Measurements from ENCODE around the gene DERL2.

The DERL2 gene

DNA sequence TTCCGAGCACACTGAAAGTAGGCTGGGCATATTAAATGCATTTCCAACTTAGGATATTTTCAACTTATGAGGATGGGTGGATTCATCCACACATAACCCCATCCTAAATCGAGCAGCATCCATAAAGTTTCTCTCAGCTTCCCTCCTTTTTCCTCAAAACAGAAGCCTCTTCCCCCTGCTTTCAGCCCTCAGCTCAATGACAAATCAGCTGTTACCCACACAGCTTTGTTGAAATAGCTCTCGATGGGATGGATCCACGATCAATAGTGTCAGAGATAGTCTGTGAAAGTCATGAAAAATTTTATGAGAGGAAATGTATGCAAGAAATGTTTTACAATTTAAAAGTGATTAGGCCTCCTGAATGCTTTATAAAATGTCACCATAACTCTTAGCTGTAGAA, 19.7 kb downstream of the DERL2 start:
- DNase-seq (ENCODE audit: extremely low spot score) = no peak
- ChIA-PET CTCF (interaction anchor here (1.6 kb wide), 1 partner anchor 27 kb away, joined by 13 read pairs; the partner anchor contains the start of gene C1QBP), POLR2A (no interaction called here)
- TF ChIP-seq, protein P1, sequence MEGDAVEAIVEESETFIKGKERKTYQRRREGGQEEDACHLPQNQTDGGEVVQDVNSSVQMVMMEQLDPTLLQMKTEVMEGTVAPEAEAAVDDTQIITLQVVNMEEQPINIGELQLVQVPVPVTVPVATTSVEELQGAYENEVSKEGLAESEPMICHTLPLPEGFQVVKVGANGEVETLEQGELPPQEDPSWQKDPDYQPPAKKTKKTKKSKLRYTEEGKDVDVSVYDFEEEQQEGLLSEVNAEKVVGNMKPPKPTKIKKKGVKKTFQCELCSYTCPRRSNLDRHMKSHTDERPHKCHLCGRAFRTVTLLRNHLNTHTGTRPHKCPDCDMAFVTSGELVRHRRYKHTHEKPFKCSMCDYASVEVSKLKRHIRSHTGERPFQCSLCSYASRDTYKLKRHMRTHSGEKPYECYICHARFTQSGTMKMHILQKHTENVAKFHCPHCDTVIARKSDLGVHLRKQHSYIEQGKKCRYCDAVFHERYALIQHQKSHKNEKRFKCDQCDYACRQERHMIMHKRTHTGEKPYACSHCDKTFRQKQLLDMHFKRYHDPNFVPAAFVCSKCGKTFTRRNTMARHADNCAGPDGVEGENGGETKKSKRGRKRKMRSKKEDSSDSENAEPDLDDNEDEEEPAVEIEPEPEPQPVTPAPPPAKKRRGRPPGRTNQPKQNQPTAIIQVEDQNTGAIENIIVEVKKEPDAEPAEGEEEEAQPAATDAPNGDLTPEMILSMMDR (IDR thresholded peaks at IDR 0.05; ENCODE audit: control extremely low read depth, extremely low read depth, low read depth, missing control alignments) = no peak

DNA sequence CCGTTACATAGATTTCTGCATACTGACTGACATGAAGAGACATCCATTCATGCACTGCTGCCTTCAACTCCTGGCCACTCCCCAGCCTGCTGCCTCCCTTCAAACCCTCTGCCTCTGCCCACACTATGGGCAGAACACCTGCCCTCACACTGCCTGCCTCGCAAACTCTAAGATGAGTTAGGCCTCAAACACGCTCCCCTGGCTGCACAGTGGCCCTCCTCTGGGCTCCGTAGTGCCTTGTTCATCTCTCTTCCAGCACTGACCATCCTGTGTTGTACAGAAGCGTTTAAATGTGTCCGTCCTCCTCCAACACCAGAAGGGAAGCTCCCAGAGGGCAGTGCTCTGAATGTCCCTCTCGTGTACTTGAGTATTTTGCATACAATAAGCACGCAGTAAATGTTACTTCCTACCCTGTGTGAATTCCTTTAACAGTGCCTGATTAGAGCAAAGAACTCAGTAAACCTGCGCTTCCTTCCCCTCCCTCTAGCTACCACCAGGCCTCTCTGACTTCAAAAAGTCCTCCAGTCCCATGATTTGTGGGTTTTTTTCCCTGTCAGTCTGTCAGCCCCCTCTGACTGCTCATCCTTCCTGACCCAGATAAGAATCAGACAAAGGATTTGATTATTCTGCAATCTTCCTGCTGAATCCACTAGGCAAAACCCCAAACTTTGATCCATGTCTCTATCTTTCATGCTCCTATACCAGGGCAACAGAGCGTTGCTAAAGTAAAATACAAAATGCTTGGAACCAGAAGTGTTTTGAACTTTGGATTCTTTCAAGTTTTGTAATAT, 21.1 kb downstream of the DERL2 start:
- no peak for DNase-seq (ENCODE audit: extremely low spot score)
- ChIA-PET CTCF (interaction anchor here (0.9 to 2.7 kb wide), 2 partner anchors 25 to 32 kb away, joined by 4 to 16 read pairs; partner anchors contain the start of gene C1QBP), POLR2A (no interaction called here)
- TF ChIP-seq, protein P1 (IDR thresholded peaks at IDR 0.05; ENCODE audit: control extremely low read depth, extremely low read depth, low read depth, missing control alignments) = no peak

DNA sequence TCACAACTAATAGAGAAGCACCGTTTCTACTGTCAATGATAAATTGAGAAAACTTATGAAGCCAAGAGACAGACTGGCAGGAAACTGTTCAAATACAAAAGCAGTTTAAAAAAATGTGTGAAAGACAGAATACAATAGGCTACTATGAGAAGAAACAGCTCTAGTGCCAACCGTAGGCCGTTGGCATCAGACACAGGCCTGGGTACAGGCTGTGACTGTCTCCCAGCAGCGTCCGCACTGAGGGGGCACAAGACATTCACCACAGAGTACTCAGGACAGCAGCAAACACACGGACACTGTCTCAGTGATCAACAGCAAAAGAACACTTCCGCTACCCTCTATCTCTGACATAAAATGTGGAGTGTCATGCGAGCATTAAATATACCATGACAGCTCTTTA, 39.2 kb downstream of the DERL2 start:
- POLR2A ChIA-PET = interaction anchor here (0.6 kb wide), 1 partner anchor 13 kb away, joined by 3 read pairs; no protein-coding TSS in a partner anchor
- CTCF ChIA-PET = interaction anchor here (1.4 kb wide), 1 partner anchor 9 kb away, joined by 4 read pairs; no protein-coding TSS in a partner anchor
- TF ChIP-seq, protein P1 (IDR thresholded peaks at IDR 0.05; ENCODE audit: control extremely low read depth, extremely low read depth, low read depth, missing control alignments) = no peak
- DNase-seq (ENCODE audit: extremely low spot score) = no peak

DNA sequence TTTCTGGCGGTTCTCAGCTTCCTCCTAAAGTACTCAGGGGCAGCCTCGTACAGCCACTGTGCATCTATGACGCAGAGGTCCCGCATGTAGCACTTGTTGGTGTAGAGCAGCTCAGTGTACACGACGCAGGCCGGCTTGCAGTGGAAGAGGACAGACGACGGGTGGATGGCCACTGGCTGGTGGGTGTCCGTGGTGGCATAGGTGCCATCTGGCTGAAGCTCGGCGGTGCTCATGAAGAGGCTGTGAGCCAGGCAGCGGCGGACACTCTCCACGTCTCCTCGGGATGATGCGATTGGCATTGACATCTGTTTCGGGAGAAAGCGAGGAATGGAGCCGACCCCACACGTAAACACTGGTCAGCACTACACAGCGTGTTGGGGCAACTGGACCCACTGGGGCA, 41.8 kb downstream of the DERL2 start:
- TF ChIP-seq, protein P1 (IDR thresholded peaks at IDR 0.05; ENCODE audit: control extremely low read depth, extremely low read depth, low read depth, missing control alignments) = no peak
- no peak for DNase-seq (ENCODE audit: extremely low spot score)
- ChIA-PET CTCF (interaction anchor here (1.7 kb wide), 1 partner anchor 10 kb away, joined by 8 read pairs; no protein-coding TSS in a partner anchor), POLR2A (no interaction called here)

DNA sequence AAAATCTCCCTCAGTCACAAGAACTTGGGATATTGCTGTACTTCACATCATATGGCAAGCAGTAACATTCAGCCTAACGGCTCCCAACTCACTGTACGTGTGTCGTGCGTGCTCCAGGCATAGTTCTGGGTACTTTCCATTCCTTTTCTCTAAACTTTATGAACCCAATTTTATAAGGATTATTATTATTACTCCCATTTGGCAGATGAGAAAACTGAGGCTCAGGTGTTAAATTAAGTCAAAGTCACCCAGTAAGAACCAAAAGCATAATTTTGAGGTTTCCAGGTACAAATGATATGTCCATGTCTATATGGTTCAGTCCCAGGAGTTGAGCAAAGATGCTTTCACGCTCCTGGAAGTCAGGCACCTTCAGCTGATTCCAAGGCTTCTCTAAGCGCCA, 42.2 kb downstream of the DERL2 start:
- no peak for DNase-seq (ENCODE audit: extremely low spot score)
- POLR2A ChIA-PET = no interaction called here
- TF ChIP-seq, protein P1 (IDR thresholded peaks at IDR 0.05; ENCODE audit: control extremely low read depth, extremely low read depth, low read depth, missing control alignments) = no peak
- CTCF ChIA-PET = interaction anchor here (1.7 kb wide), 1 partner anchor 10 kb away, joined by 8 read pairs; no protein-coding TSS in a partner anchor

DNA sequence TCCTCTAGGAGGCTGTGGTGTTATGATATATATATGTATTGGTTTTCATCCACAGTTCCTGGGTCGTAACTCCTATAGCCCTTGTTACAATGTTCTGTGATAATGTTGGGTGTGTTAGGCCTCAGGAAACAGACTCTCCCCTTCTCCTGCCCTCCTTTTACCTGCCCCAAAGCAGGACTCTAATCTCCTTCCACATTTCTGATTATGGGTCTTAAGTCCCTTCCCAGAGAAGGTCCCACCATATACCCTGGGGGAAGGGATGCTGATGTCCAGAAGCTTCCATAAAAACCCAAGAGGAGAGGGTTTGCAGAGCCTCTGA, 46.6 kb downstream of the DERL2 start:
- ChIA-PET CTCF (interaction anchor here (0.7 to 6.1 kb wide), 43 partner anchors 10 to 530 kb away, joined by 3 to 45 read pairs (median 6); partner anchors contain the start of genes DHX33, NUP88 and RPAIN), POLR2A (interaction anchor here (0.7 to 1.4 kb wide), 4 partner anchors 11 to 66 kb away, joined by 3 to 4 read pairs (median 3); partner anchors contain the start of genes DERL2, MIS12 and NUP88)
- TF ChIP-seq, protein P1 (IDR thresholded peaks at IDR 0.05; ENCODE audit: control extremely low read depth, extremely low read depth, low read depth, missing control alignments) = no peak
- no peak for DNase-seq (ENCODE audit: extremely low spot score)

Measured in GM10248 (cell line).